Loucy (cell line): Measurements from ENCODE around the gene EVI5.

Experiments
- H2AFZ ChIP-seq: fragments of 200-600 bp; sonication (generic); 2 replicates; pipeline ENCODE4 v1.6.0; 2016; ENCODE audit warnings: antibody characterized with exemption, mild to moderate bottlenecking, low read length, moderate library complexity
- H3F3A ChIP-seq: fragments of 200-600 bp; 2 replicates; pipeline ENCODE4 v1.6.0; 2016; ENCODE audit warnings: antibody characterized with exemption, low read depth, mild to moderate bottlenecking
- H3K27me3 ChIP-seq: fragments of 200-600 bp; sonication (generic); 2 replicates; pipeline ENCODE4 v1.6.1; 2014; ENCODE audit warnings: low read length, mild to moderate bottlenecking; ENCODE audit not compliant: insufficient read depth, poor library complexity, severe bottlenecking
- H3K36me3 ChIP-seq: fragments of 200-600 bp; sonication (generic); 2 replicates; pipeline ENCODE4 v1.6.1; 2016; ENCODE audit warnings: low read length; ENCODE audit not compliant: insufficient read depth
- H3K4me1 ChIP-seq: fragments of 200-600 bp; sonication (generic); 2 replicates; pipeline ENCODE4 v1.5.1; 2014; ENCODE audit warnings: low read length, mild to moderate bottlenecking; ENCODE audit not compliant: insufficient read depth, poor library complexity, severe bottlenecking
- H3K4me2 ChIP-seq: fragments of 200-600 bp; sonication (generic); 2 replicates; pipeline ENCODE4 v1.6.0; 2014; ENCODE audit warnings: antibody characterized with exemption, low read length, low read depth, mild to moderate bottlenecking; ENCODE audit not compliant: poor library complexity, severe bottlenecking
- H3K4me3 ChIP-seq: fragments of 200-600 bp; sonication (generic); 2 replicates; pipeline ENCODE4 v1.5.1; 2014; ENCODE audit warnings: low read length, mild to moderate bottlenecking, mixed read lengths; ENCODE audit not compliant: poor library complexity, severe bottlenecking
- H3K79me2 ChIP-seq: fragments of 200-600 bp; sonication (generic); 2 replicates; pipeline ENCODE4 v1.6.1; 2014; ENCODE audit warnings: low read length; ENCODE audit not compliant: insufficient read depth
- H3K9ac ChIP-seq: fragments of 200-600 bp; sonication (generic); 2 replicates; pipeline ENCODE4 v1.6.0; 2014; ENCODE audit warnings: mild to moderate bottlenecking, low read depth, low read length, moderate library complexity; ENCODE audit not compliant: poor library complexity, severe bottlenecking
- H3K9me2 ChIP-seq: fragments of 200-600 bp; sonication (generic); replicated peaks from 2 replicates; pipeline ENCODE4 v1.6.1; 2016; ENCODE audit warnings: low read depth, low read length, mixed read lengths
- H3K9me3 ChIP-seq: fragments of 200-600 bp; sonication (generic); 2 replicates; pipeline ENCODE4 v1.6.1; 2014; ENCODE audit warnings: mild to moderate bottlenecking, antibody characterized with exemption, low read length, low read depth; ENCODE audit not compliant: insufficient read depth
- H4K20me1 ChIP-seq: fragments of 200-600 bp; sonication (generic); 2 replicates; pipeline ENCODE4 v1.6.0; 2014; ENCODE audit warnings: antibody characterized with exemption, low read length, mild to moderate bottlenecking; ENCODE audit not compliant: insufficient read depth, poor library complexity, severe bottlenecking
- CTCF ChIP-seq: fragments of 200-600 bp; sonication (generic); conservative IDR thresholded peaks from 2 replicates; pipeline ENCODE4 v1.5.1; 2014; ENCODE audit warnings: mild to moderate bottlenecking, antibody characterized with exemption, low read length
- EZH2phosphoT487 ChIP-seq: fragments of 200-600 bp; IDR thresholded peaks from 2 replicates; pipeline ENCODE4 v1.6.1; 2018; ENCODE audit warnings: antibody characterized with exemption, mild to moderate bottlenecking, moderate library complexity, borderline replicate concordance

The EVI5 gene

GRCh38 chr1:92479587-92479986 lies 305.3 kb downstream of the EVI5 start:
- Histone ChIP-seq H3F3A (no peaks in the 10 kb centered on the region), H3K4me3 (no peak overlapping the region), H3K27me3 (no peaks in the 10 kb centered on the region), H3K9ac (no peak overlapping the region), H3K4me1 (peaks cover 60% of the 10 kb centered on the region), H3K4me2 (no peak overlapping the region), H4K20me1 (no peaks in the 10 kb centered on the region), H3K79me2 (peaks cover 36% of the 10 kb centered on the region), H3K9me2 (no peaks in the 10 kb centered on the region), H3K36me3 (peaks cover 3% of the 10 kb centered on the region; the same call in 1 of the 2 replicates), H2AFZ (no peak overlapping the region), H3K9me3 (no peaks in the 10 kb centered on the region)
- TF ChIP-seq EZH2phosphoT487 = no peak
- no peak for TF ChIP-seq CTCF

- Histone ChIP-seq H3K9me3 (no peaks in the 10 kb centered on the region), H4K20me1 (no peaks in the 10 kb centered on the region), H3K79me2 (peaks cover 26% of the 10 kb centered on the region), H3F3A (no peaks in the 10 kb centered on the region), H3K36me3 (peaks cover 3% of the 10 kb centered on the region; the same call in 1 of the 2 replicates), H3K9me2 (no peaks in the 10 kb centered on the region), H3K27me3 (no peaks in the 10 kb centered on the region), H3K4me3 (no peak overlapping the region), H3K4me1 (peaks cover 54% of the 10 kb centered on the region), H2AFZ (no peak overlapping the region), H3K9ac (no peak overlapping the region), H3K4me2 (no peak overlapping the region)
- TF ChIP-seq CTCF (no peak), EZH2phosphoT487 (no peak)
Measured at GRCh38 chr1:92478393-92478792, 306.5 kb downstream of the EVI5 start.

GRCh38 chr1:92476071-92476631 lies 308.8 kb downstream of the EVI5 start:
- H3F3A ChIP-seq = no peaks in the 10 kb centered on the region
- TF ChIP-seq CTCF = no peak
- peaks cover 3% of the 10 kb centered on the region; the same call in 1 of the 2 replicates for H3K36me3 ChIP-seq
- peak overlapping the region; percentile 50 for H3K4me2 ChIP-seq
- peaks cover 43% of the 10 kb centered on the region for H3K4me1 ChIP-seq
- no peaks in the 10 kb centered on the region for H3K9me3 ChIP-seq
- H3K4me3 ChIP-seq = peak overlapping the region; percentile 8
- no peaks in the 10 kb centered on the region for H3K9me2 ChIP-seq
- no peaks in the 10 kb centered on the region for H4K20me1 ChIP-seq
- H3K9ac ChIP-seq = peak overlapping the region; percentile 49
- H3K27me3 ChIP-seq = no peaks in the 10 kb centered on the region
- H3K79me2 ChIP-seq = peaks cover 4% of the 10 kb centered on the region; the same call in 1 of the 2 replicates
- no peak overlapping the region; the same call in 1 of the 2 replicates for H2AFZ ChIP-seq
